GM23248 (cell line): ENCODE measurements around the gene AGAP1.

ENCODE experiments used
- EZH2 ChIP-seq: fragments of 200-600 bp; sonication (generic); IDR thresholded peaks from 2 replicates; pipeline ENCODE4 v1.6.1; 2018; ENCODE audit warnings: antibody characterized with exemption, mild to moderate bottlenecking; ENCODE audit not compliant: insufficient read depth, poor library complexity, severe bottlenecking
- EZH2phosphoT487 ChIP-seq: fragments of 200-600 bp; sonication (generic); IDR thresholded peaks from 2 replicates; pipeline ENCODE4 v1.6.1; 2018; ENCODE audit warnings: antibody characterized with exemption, moderate library complexity, mild to moderate bottlenecking, low read depth; ENCODE audit not compliant: insufficient read depth

DNA sequence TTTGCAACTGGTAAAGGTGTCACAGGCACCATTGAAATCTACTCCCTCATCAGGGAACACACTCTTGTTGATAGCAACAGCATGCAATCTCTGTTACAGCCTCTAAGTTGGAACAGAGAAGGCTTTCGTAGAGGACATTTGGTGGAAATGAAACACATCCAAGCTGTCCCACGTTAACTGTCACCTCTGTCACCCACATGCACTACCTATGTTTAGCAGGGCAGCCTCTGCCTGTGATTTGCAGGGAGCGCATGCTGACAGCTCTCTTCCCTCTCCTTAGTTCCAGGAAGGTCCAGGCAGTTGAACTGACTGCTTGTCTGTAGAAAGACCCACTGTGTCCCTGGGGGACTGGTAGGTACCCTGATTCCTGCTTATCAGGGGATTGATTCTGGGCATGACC is 367.5 kb downstream of the AGAP1 start:
- TF ChIP-seq EZH2phosphoT487: no peak
- no peak for TF ChIP-seq EZH2
